IPS-18c (cell line): Measurements from ENCODE around the gene LIPM.

ENCODE experiments used
- H3K4me3 ChIP-seq: 2 replicates; pipeline ENCODE4 v1.7.0; 2013; ENCODE audit warnings: low read depth, mild to moderate bottlenecking, low read length, moderate library complexity; ENCODE audit not compliant: insufficient read depth
- H3K9me3 ChIP-seq: one replicate; pipeline ENCODE4 v1.6.1; 2013; ENCODE audit warnings: mild to moderate bottlenecking, low read length, moderate library complexity; ENCODE audit not compliant: control insufficient read depth, insufficient read depth

The LIPM gene

GRCh38 chr10:88853155-88853881 lies 50.8 kb downstream of the LIPM start:
- Histone ChIP-seq H3K9me3 (no peaks in the 10 kb centered on the region), H3K4me3 (no peak overlapping the region)

GRCh38 chr10:88854684-88855083 lies 52.2 kb downstream of the LIPM start:
- H3K4me3 ChIP-seq, result no peak overlapping the region

DNA sequence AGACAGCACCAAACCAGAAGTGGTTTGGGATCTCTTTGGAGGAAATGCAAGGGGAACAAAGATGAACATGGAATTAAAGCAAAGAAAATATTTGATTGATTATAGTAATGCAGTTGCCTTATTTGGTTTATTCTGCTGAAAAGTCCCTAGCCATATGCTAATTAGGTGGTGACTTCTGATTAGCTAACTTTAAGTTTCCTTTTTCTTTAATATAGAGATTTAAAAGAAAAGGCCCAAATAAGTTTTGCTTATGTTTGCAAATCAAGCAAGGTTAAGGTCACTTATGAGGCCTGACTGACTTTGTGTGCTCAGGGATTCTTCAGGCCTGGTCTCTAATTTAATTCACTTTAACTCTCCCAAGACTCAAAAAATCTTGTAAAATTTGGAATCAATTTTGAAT lies 55.3 kb downstream of the LIPM start:
- H3K4me3 ChIP-seq, result no peak overlapping the region
- no peaks in the 10 kb centered on the region for H3K9me3 ChIP-seq

More at GRCh38 chr10:88854684-88855083, 52.2 kb downstream of the LIPM start:
- no peaks in the 10 kb centered on the region for H3K9me3 ChIP-seq

DNA sequence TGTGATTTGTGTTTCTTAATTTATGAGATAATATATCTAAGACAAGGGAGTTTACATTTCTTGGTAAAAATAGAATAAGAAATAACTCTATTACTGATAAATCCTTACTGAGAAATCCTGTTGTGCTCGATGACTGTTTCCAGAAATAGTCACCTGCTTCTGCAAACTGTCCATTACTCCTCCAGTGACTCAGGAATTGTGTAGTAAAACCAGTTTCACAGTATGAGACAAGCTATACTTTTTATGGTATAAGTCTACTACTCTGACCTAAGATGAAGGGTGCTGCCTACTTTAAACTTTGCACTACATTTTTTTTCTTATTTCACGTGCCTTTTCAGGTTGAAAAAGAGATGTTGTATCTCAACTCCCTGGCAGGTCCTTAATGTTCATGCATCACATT lies 56.0 kb downstream of the LIPM start:
- Histone ChIP-seq H3K9me3 (no peaks in the 10 kb centered on the region), H3K4me3 (no peak overlapping the region)

DNA sequence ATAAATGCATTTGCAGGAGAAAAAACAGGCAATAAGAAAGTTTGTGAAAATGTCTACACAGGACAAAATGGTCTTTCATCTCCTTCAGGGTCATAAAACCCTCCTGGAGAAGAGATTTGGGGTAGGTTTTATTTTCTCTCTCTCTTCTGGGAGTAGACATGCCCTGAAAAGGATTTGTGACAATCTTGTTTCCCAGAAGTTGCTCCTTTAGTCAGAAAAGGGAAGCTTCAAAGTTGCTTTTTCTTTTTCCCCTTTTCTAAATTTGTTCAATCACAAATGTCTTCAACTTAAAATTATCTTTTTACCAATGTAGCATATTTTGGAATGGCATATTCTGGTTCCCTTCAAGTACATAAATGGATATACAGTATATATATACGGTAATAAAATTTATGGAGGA lies 58.5 kb downstream of the LIPM start:
- Histone ChIP-seq H3K9me3 (no peaks in the 10 kb centered on the region), H3K4me3 (no peak overlapping the region)

GRCh38 chr10:88865281-88865876 lies 62.8 kb downstream of the LIPM start:
- Histone ChIP-seq H3K9me3 (no peaks in the 10 kb centered on the region), H3K4me3 (no peak overlapping the region)

DNA sequence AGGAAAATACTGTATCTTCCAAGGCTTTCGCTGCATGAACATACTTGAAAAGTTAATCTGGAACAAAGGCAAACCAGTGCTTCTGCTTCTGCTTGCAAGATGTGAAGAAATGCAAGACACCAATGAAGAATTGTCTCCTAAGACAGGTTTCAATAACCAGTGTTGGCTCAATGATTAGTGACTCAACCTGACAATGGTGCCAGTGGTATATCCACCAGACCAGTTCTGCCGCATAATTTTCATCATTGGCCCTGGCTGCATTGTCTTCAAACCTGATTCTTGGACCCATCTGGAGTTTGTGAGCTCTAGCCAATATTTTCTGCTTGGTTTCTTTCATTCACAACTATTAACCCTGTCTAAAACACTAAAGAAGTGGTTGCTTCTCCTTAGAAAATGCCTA lies 63.9 kb downstream of the LIPM start:
- Histone ChIP-seq H3K4me3 (no peak overlapping the region), H3K9me3 (no peaks in the 10 kb centered on the region)

DNA sequence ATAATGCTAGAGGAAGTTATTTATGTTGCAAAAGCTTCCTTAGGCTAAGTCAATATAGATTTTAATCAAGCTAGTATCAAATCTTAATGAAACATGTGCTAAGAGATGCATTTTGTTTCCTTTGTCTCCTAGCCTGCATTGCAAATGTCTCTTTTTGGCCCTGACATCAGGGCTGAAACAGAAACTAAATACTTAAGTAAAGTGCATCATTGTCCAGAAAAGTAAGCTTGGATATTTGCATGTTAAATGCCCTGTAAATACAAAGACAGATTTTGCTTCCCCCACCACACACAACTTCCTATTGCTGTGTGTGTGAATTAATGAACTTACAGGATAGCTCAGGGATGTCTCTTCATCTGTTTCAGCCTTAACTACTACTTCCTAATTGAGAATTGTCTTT lies 67.6 kb downstream of the LIPM start:
- Histone ChIP-seq H3K9me3 (no peaks in the 10 kb centered on the region), H3K4me3 (no peak overlapping the region)
